Activated CD4-positive, alpha-beta T cell treated with anti-CD3 and anti-CD28 coated beads, Interleukin-2, amount 10 ng/mL, durations not matched to agents 24 days and 14 days (primary cell): ENCODE results near the gene OPTC. TPM values are rescaled to one million over a fixed set of nuclear protein-coding genes. Genes with fewer than 3 reads are reported as not detected.

Experiments used
- DNase-seq: peaks from one replicate; pipeline ENCODE4 v3.0.0; 2022
- H3K27ac Mint-ChIP-seq: one replicate; pipeline ENCODE4 v1.8.0; 2022; ENCODE audit warnings: mild to moderate bottlenecking, mixed read lengths
- H3K27me3 Mint-ChIP-seq: one replicate; pipeline ENCODE4 v1.8.0; 2022; ENCODE audit warnings: mixed read lengths
- H3K36me3 Mint-ChIP-seq: one replicate; pipeline ENCODE4 v1.8.0; 2022; ENCODE audit warnings: low read depth, mild to moderate bottlenecking, mixed read lengths
- H3K4me1 Mint-ChIP-seq: one replicate; pipeline ENCODE4 v1.8.0; 2021; ENCODE audit warnings: mixed read lengths
- H3K4me3 Mint-ChIP-seq: one replicate; pipeline ENCODE4 v1.8.0; 2022; ENCODE audit warnings: mild to moderate bottlenecking, moderate library complexity, mixed read lengths
- H3K9me3 Mint-ChIP-seq: one replicate; pipeline ENCODE4 v1.8.0; 2021; ENCODE audit warnings: mixed read lengths
- intact Hi-C: fragments of 100-400 bp; cut with micrococcal nuclease; formaldehyde crosslinking; loops from one replicate; pipeline ENCODE4 v1.15.1; 2023
- total RNA-seq: library from RNA; stranded (reverse); gene quantifications from 2 replicates; pipeline ENCODE4 v1.2.3, GENCODE V29; 2022

OPTC gene
- total RNA-seq, 1 donor from 2014 or later: not detected

DNA sequence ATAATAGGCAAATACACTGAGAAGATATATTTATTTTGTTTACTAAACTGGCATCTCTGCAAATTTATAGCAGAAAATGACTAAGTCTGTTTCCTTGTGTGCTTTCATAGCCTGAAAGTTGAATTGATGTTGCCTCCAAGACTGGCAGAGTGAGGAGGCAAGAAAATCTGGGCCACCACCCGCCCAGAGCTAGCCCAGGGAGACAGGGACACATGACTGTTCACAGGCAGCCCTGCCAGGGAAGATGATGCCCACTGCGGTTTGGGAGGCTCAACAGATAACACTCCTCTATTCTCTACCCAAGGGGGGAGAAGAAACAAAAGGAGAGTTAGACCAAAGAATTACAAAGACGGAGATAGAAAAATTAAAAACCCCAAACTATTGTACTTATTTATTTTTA, 37.1 kb downstream of the OPTC start:
- intact Hi-C loops: no loop called here
- no peak for DNase-seq
- Mint-ChIP-seq H3K27me3 (peaks cover 3% of the 10 kb centered on the region), H3K4me1 (peaks cover 1% of the 10 kb centered on the region), H3K27ac (no peak overlapping the region), H3K9me3 (no peaks in the 10 kb centered on the region), H3K4me3 (no peak overlapping the region), H3K36me3 (no peaks in the 10 kb centered on the region)

GRCh38 chr1:203534012-203534411, 40.1 kb downstream of the OPTC start:
- Mint-ChIP-seq H3K36me3 (no peaks in the 10 kb centered on the region), H3K4me1 (peaks cover 1% of the 10 kb centered on the region), H3K9me3 (no peaks in the 10 kb centered on the region), H3K27me3 (peaks cover 3% of the 10 kb centered on the region), H3K4me3 (no peak overlapping the region), H3K27ac (no peak overlapping the region)
- intact Hi-C loops: no loop called here
- DNase-seq: no peak

GRCh38 chr1:203534526-203534925, 40.6 kb downstream of the OPTC start:
- H3K4me1 Mint-ChIP-seq: peaks cover under 1% of the 10 kb centered on the region
- intact Hi-C loops: no loop called here
- H3K4me3 Mint-ChIP-seq: no peak overlapping the region
- DNase-seq: no peak
- no peaks in the 10 kb centered on the region for H3K36me3 Mint-ChIP-seq
- no peaks in the 10 kb centered on the region for H3K9me3 Mint-ChIP-seq
- H3K27me3 Mint-ChIP-seq: peaks cover 3% of the 10 kb centered on the region
- no peak overlapping the region for H3K27ac Mint-ChIP-seq

GRCh38 chr1:203536575-203536974, 42.6 kb downstream of the OPTC start:
- intact Hi-C loops: no loop called here
- Mint-ChIP-seq H3K27ac (no peak overlapping the region), H3K4me1 (no peaks in the 10 kb centered on the region), H3K9me3 (no peaks in the 10 kb centered on the region), H3K27me3 (peaks cover 3% of the 10 kb centered on the region), H3K36me3 (no peaks in the 10 kb centered on the region), H3K4me3 (no peak overlapping the region)
- no peak for DNase-seq

- Mint-ChIP-seq H3K4me1 (no peaks in the 10 kb centered on the region), H3K36me3 (no peaks in the 10 kb centered on the region), H3K27ac (no peak overlapping the region), H3K27me3 (peaks cover 3% of the 10 kb centered on the region), H3K9me3 (no peaks in the 10 kb centered on the region), H3K4me3 (no peak overlapping the region)
- intact Hi-C loops: no loop called here
- no peak for DNase-seq
These were observed 43.1 kb downstream of the OPTC start for GRCh38 chr1:203536980-203537455.

DNA sequence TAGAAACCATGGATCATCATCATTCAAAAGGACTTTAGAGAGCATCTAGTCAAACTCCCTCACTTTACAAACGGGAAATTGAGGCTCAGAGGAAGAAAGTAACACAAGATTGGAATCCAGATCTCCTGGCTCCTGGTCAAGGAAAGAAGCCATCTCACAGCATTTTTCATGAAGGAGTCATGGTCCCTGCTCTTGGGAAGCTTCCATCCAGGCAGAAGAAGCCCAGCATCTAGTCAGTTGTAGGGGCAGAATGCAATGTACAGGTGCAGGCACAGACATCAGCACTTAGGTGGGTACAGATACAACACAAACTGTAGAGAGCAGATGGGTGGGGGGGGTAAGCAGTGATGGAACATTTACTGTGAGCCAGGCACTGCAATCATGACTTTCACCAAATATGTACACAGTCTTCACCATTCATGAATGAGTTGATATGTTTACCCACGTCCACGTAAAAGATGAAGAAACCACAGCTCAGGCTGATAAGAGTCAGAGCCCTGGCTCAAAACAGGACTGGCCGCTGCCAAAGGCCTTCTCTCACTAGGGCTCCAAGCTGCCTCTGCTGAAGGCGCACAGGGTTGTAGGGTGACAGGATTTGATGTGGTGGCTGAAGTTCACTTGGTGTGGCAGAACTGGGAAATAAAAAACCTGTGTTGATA, 44.0 kb downstream of the OPTC start:
- no peak overlapping the region for H3K27ac Mint-ChIP-seq
- H3K27me3 Mint-ChIP-seq: peaks cover 3% of the 10 kb centered on the region
- H3K9me3 Mint-ChIP-seq: no peaks in the 10 kb centered on the region
- intact Hi-C loops: no loop called here
- no peaks in the 10 kb centered on the region for H3K4me1 Mint-ChIP-seq
- no peaks in the 10 kb centered on the region for H3K36me3 Mint-ChIP-seq
- DNase-seq: no peak
- H3K4me3 Mint-ChIP-seq: no peak overlapping the region

- H3K4me1 Mint-ChIP-seq: no peaks in the 10 kb centered on the region
- H3K27me3 Mint-ChIP-seq: peaks cover 3% of the 10 kb centered on the region
- H3K27ac Mint-ChIP-seq: no peak overlapping the region
- no peaks in the 10 kb centered on the region for H3K9me3 Mint-ChIP-seq
- H3K4me3 Mint-ChIP-seq: no peak overlapping the region
- H3K36me3 Mint-ChIP-seq: no peaks in the 10 kb centered on the region
- intact Hi-C loops: no loop called here
- DNase-seq: no peak
These were observed 44.8 kb downstream of the OPTC start for GRCh38 chr1:203538726-203539125.

GRCh38 chr1:203539831-203540546, 46.0 kb downstream of the OPTC start:
- intact Hi-C loops: no loop called here
- H3K27ac Mint-ChIP-seq: no peak overlapping the region
- no peaks in the 10 kb centered on the region for H3K4me1 Mint-ChIP-seq
- no peaks in the 10 kb centered on the region for H3K9me3 Mint-ChIP-seq
- H3K4me3 Mint-ChIP-seq: no peak overlapping the region
- no peaks in the 10 kb centered on the region for H3K36me3 Mint-ChIP-seq
- H3K27me3 Mint-ChIP-seq: no peaks in the 10 kb centered on the region
- DNase-seq: no peak

DNA sequence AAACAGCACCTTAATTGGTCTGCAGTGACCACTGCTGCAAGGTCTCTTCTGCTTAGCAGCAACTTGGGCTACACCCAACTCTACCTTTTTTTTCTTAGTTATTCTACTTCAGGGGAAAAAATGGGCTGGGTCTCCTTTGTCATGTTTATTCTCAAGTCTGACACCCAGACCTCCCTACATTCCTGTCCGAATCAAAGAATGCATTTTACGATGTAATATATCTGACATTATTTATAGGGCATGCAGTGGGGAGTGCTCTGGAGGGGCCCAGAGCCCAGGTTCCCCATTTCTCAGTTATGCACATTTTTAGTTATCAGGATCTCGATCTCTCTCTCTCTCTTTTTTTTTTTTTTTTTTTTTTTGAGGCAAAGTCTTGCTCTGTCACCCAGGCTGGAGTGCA, 50.5 kb downstream of the OPTC start:
- Mint-ChIP-seq H3K27me3 (peaks cover 6% of the 10 kb centered on the region), H3K27ac (no peak overlapping the region), H3K4me3 (no peak overlapping the region), H3K36me3 (no peaks in the 10 kb centered on the region), H3K9me3 (no peaks in the 10 kb centered on the region), H3K4me1 (peaks cover 3% of the 10 kb centered on the region)
- DNase-seq: no peak
- intact Hi-C loops: no loop called here

- Mint-ChIP-seq H3K4me1 (peaks cover 3% of the 10 kb centered on the region), H3K27me3 (peaks cover 6% of the 10 kb centered on the region), H3K27ac (no peak overlapping the region), H3K4me3 (no peak overlapping the region), H3K36me3 (no peaks in the 10 kb centered on the region), H3K9me3 (no peaks in the 10 kb centered on the region)
- no peak for DNase-seq
- intact Hi-C loops: no loop called here
These were observed 51.2 kb downstream of the OPTC start for GRCh38 chr1:203544978-203545816.

DNA sequence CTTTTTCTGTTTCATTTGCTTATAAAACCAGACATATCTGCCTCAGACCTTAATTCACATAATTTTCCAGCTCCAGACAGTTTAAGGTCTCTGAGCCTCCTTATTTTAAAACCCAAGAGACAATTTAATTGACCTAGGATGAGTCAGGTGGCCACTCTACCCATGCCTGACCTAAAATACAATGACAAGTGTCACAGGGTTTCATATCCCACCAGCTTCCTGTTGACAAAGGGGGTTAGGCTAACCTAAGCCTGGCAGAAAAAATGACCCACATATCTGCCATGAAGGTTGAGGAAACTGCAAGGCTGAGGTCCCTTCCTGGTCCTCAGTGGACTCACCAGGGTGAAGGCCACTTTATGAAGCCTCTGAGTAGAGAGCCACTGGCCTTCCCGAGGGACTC, 52.3 kb downstream of the OPTC start:
- no peak overlapping the region for H3K4me3 Mint-ChIP-seq
- no peaks in the 10 kb centered on the region for H3K9me3 Mint-ChIP-seq
- H3K36me3 Mint-ChIP-seq: no peaks in the 10 kb centered on the region
- H3K27me3 Mint-ChIP-seq: peaks cover 6% of the 10 kb centered on the region
- no peak for DNase-seq
- intact Hi-C loops: no loop called here
- H3K27ac Mint-ChIP-seq: no peak overlapping the region
- peaks cover 3% of the 10 kb centered on the region for H3K4me1 Mint-ChIP-seq

GRCh38 chr1:203547147-203547546, 53.2 kb downstream of the OPTC start:
- H3K4me3 Mint-ChIP-seq: no peak overlapping the region
- H3K36me3 Mint-ChIP-seq: no peaks in the 10 kb centered on the region
- H3K4me1 Mint-ChIP-seq: peaks cover 3% of the 10 kb centered on the region
- H3K27ac Mint-ChIP-seq: no peak overlapping the region
- no peak for DNase-seq
- H3K9me3 Mint-ChIP-seq: no peaks in the 10 kb centered on the region
- H3K27me3 Mint-ChIP-seq: peaks cover 6% of the 10 kb centered on the region
- intact Hi-C loops: no loop called here

GRCh38 chr1:203547771-203548421, 53.9 kb downstream of the OPTC start:
- Mint-ChIP-seq H3K4me3 (no peak overlapping the region), H3K36me3 (no peaks in the 10 kb centered on the region), H3K27ac (no peak overlapping the region), H3K9me3 (no peaks in the 10 kb centered on the region), H3K4me1 (peaks cover 3% of the 10 kb centered on the region), H3K27me3 (peaks cover 7% of the 10 kb centered on the region)
- intact Hi-C loops: no loop called here
- no peak for DNase-seq

DNA sequence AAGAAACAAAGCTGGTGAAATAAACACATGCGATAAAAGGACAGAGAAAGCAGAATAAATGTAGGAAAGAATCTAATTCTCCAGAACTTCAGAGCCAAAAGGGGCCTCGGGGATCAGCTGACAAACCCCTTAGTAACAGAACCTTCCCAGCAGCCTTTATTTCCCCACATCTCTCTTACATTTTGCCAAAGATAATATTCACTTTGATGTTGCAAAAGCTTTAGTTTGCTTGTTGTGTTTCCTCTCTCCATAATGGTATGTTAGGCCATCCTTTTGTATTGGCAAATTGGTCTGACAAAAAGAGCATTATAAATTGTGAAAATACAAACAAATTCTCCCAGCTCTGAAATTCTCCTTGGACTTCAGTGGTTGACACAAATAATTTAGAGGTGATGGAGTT, 54.9 kb downstream of the OPTC start:
- H3K27me3 Mint-ChIP-seq: peaks cover 7% of the 10 kb centered on the region
- no peak overlapping the region for H3K4me3 Mint-ChIP-seq
- intact Hi-C loops: no loop called here
- DNase-seq: no peak
- no peaks in the 10 kb centered on the region for H3K36me3 Mint-ChIP-seq
- H3K27ac Mint-ChIP-seq: no peak overlapping the region
- H3K4me1 Mint-ChIP-seq: peaks cover 3% of the 10 kb centered on the region
- H3K9me3 Mint-ChIP-seq: no peaks in the 10 kb centered on the region
